ENCODE data around the gene SUGCT. TPM values are rescaled to one million over a fixed set of nuclear protein-coding genes. Genes with fewer than 3 reads are reported as not detected.

SUGCT gene
- total and polyA plus RNA-seq, 9 of the 15 experiments (the other 6 are each of a cell fraction or from before 2014, with no cell fraction given) = 0.58 to 2.5 (median 1.4) TPM

DNA sequence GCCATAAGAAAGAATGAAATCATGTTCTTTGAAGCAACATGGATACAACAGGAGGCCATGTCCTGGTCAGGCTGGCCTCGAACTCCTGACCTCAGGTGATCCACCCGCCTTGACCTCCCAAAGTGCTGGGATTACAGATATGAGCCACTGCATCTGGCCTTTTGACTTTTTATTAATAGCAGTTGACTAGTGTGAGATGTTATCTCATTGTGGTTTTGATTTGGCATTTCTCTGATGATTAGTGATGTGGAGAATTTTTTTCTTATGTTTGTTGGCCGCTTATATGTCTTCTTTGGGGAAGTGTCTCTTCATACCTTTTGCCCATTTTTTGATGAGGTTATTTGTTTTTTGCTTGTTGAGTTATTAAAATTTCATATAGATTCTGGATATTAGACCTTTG, 400.9 kb downstream of the SUGCT start (continued):
- TF ChIP-seq ZNF764 (CRISPR knock-in tag; IDR thresholded peaks at IDR 0.05; ENCODE audit: low read depth) = no peak
- TF ChIP-seq TCF7L2 (IDR thresholded peaks at IDR 0.05; ENCODE audit: low read depth, low read length) = no peak
- no peak for TF ChIP-seq RAD21 (CRISPR knock-in tag; conservative IDR thresholded peaks at IDR 0.05 in 1 of 2, IDR thresholded peaks at IDR 0.05 in 1 of 2)

DNA sequence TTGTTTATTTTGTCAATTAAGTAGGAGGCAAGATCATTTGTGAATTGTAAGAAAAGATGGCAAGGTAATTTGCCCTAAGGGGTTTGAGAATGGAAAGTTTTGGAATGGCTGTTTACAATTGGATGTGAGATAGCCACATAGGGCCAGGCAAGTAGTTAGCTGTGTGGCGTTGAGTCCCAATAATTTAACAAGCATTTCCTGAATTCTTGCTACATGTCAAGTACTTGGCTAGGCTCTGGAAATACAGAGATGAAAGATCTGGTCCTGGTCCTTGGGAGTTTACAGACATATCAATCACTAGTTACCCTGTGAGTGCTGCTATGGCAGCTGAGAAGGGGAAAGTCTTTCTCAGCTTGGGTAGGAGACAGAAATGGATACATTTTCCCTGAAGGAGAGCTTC, 401.6 kb downstream of the SUGCT start:
- H3K36me3 ChIP-seq (ENCODE audit: control insufficient read depth, insufficient read depth, low read length) = no peaks in the 10 kb centered on the region
- no peaks in the 10 kb centered on the region for H3K9me1 ChIP-seq (ENCODE audit: control insufficient read depth, insufficient read depth, low read length)
- H3K4me2 ChIP-seq (ENCODE audit: insufficient read depth, low read length) = no peak overlapping the region
- in situ Hi-C loops (cut with MboI) (no loop called here), intact Hi-C loops (cut with micrococcal nuclease) (no loop called here)
- FAIRE-seq (no peak), DNase-seq (ENCODE audit: extremely low read depth in 1 of 4, low spot score in 3 of 4) (no peak), ATAC-seq (no peak)
- ChIA-PET POLR2A (no interaction called here), CTCF (ENCODE audit: low intra/inter-chr PET ratio) (no interaction called here)
- no peaks in the 10 kb centered on the region for H3K9me3 ChIP-seq (replicated peaks; ENCODE audit: control insufficient read depth, insufficient read depth, low read depth, low read length)
- no TSS peak for BruUV-seq (replicated peaks)
- H3K79me2 ChIP-seq (ENCODE audit: control insufficient read depth, insufficient read depth, low read length) = no peaks in the 10 kb centered on the region
- TF ChIP-seq, protein P1, sequence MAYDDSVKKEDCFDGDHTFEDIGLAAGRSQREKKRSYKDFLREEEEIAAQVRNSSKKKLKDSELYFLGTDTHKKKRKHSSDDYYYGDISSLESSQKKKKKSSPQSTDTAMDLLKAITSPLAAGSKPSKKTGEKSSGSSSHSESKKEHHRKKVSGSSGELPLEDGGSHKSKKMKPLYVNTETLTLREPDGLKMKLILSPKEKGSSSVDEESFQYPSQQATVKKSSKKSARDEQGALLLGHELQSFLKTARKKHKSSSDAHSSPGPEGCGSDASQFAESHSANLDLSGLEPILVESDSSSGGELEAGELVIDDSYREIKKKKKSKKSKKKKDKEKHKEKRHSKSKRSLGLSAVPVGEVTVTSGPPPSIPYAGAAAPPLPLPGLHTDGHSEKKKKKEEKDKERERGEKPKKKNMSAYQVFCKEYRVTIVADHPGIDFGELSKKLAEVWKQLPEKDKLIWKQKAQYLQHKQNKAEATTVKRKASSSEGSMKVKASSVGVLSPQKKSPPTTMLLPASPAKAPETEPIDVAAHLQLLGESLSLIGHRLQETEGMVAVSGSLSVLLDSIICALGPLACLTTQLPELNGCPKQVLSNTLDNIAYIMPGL (CRISPR knock-in tag; IDR thresholded peaks at IDR 0.05) = no peak
- TF ChIP-seq, protein P2, sequence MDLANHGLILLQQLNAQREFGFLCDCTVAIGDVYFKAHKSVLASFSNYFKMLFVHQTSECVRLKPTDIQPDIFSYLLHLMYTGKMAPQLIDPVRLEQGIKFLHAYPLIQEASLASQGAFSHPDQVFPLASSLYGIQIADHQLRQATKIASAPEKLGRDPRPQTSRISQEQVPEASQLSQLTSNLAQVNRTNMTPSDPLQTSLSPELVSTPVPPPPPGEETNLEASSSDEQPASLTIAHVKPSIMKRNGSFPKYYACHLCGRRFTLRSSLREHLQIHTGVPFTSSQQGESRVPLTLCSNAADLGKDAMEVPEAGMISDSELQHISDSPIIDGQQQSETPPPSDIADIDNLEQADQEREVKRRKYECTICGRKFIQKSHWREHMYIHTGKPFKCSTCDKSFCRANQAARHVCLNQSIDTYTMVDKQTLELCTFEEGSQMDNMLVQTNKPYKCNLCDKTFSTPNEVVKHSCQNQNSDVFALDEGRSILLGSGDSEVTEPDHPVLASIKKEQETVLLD (IDR thresholded peaks at IDR 0.05) = no peak
- TF ChIP-seq TAF15 (IDR thresholded peaks at IDR 0.05; ENCODE audit: low read depth, low read length) (no peak), BRF1 (IDR thresholded peaks at IDR 0.05; ENCODE audit: borderline replicate concordance, extremely low read depth, insufficient read length) (no peak), ZNF121 (CRISPR knock-in tag; conservative IDR thresholded peaks at IDR 0.05) (no peak), NFXL1 (CRISPR knock-in tag; IDR thresholded peaks at IDR 0.05) (no peak), TSC22D4 (tag; IDR thresholded peaks at IDR 0.05) (no peak)
- TF ChIP-seq, protein P3, sequence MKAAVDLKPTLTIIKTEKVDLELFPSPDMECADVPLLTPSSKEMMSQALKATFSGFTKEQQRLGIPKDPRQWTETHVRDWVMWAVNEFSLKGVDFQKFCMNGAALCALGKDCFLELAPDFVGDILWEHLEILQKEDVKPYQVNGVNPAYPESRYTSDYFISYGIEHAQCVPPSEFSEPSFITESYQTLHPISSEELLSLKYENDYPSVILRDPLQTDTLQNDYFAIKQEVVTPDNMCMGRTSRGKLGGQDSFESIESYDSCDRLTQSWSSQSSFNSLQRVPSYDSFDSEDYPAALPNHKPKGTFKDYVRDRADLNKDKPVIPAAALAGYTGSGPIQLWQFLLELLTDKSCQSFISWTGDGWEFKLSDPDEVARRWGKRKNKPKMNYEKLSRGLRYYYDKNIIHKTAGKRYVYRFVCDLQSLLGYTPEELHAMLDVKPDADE (conservative IDR thresholded peaks at IDR 0.05; ENCODE audit: control insufficient read depth, low read depth, low read length) = no peak
- H2AFZ ChIP-seq (ENCODE audit: low read depth, low read length) = no peak overlapping the region
- H3K27ac ChIP-seq (ENCODE audit: extremely low read depth, low read depth, low read length) = no peak overlapping the region
- 17% methylated on average over 1 of the region's 1 CpG for WGBS (ENCODE audit: insufficient coverage, low coverage, missing lambda C conversion rate)
- no peaks in the 10 kb centered on the region for H3K4me1 ChIP-seq (replicated peaks in 1 of 2; ENCODE audit: control insufficient read depth in 2 of 2, insufficient read depth in 2 of 2, low read length in 2 of 2)
- no peaks in the 10 kb centered on the region for H3K27me3 ChIP-seq (ENCODE audit: control insufficient read depth in 2 of 2, insufficient read depth in 2 of 2, low read length in 2 of 2)
- H3K9ac ChIP-seq (ENCODE audit: insufficient read depth in 1 of 2, low read depth in 2 of 2, low read length in 2 of 2) = no peak overlapping the region
- no peaks in the 10 kb centered on the region for H4K20me1 ChIP-seq (replicated peaks; ENCODE audit: control insufficient read depth, insufficient read depth, low read length)
- H3K4me3 ChIP-seq = no peak overlapping the region

All from K562 (cell line).